ENCODE measurements around the gene DHRS4. TPM values are rescaled to one million over a fixed set of nuclear protein-coding genes. Genes with fewer than 3 reads are reported as not detected.
"Not testable (repeated sequence)": the region's sequence is repeated elsewhere in the genome, so short reads cannot be mapped to it uniquely, and the experiment has no call there.

DHRS4 gene
- total RNA-seq, 1 donor from 2014 or later = 25.8 TPM

- peak; percentile 36 for TF ChIP-seq CTCF (IDR thresholded peaks at IDR 0.05)
- intact Hi-C loops (cut with DNase I); DNase-seq; H3K4me3 ChIP-seq; H3K27me3 ChIP-seq; H3K36me3 ChIP-seq; H3K27ac ChIP-seq; H3K4me1 ChIP-seq; H3K9me3 ChIP-seq: not testable (repeated sequence)
- ATAC-seq = peak; percentile 89
Observed at GRCh38 chr14:23977208-23977607, 23.6 kb downstream of the DHRS4 start.

GRCh38 chr14:23981951-23982813 lies 28.6 kb downstream of the DHRS4 start:
- H3K9me3 ChIP-seq; ATAC-seq; H3K4me1 ChIP-seq; H3K27me3 ChIP-seq; H3K27ac ChIP-seq; H3K4me3 ChIP-seq; DNase-seq; H3K36me3 ChIP-seq; intact Hi-C loops (cut with DNase I): not testable (repeated sequence)

GRCh38 chr14:23984891-23985602 lies 31.5 kb downstream of the DHRS4 start:
- ATAC-seq = no peak
- no peak for DNase-seq
- H3K27me3 ChIP-seq = no peaks in the 10 kb centered on the region
- H3K4me1 ChIP-seq = peaks cover 8% of the 10 kb centered on the region
- H3K9me3 ChIP-seq = no peaks in the 10 kb centered on the region
- no peaks in the 10 kb centered on the region for H3K36me3 ChIP-seq
- no peak overlapping the region for H3K4me3 ChIP-seq
- no peak overlapping the region for H3K27ac ChIP-seq
- intact Hi-C loops (cut with DNase I) = no loop called here
- no peak for TF ChIP-seq CTCF (IDR thresholded peaks at IDR 0.05)

- ATAC-seq = peak; percentile 7
- not testable (repeated sequence) for H3K27me3 ChIP-seq
- peak overlapping the region; percentile 72 for H3K27ac ChIP-seq
Observed at GRCh38 chr14:23988223-23988606, 34.6 kb downstream of the DHRS4 start.

GRCh38 chr14:23988607-23989363 lies 35.2 kb downstream of the DHRS4 start, which contains the start of gene DHRS4L2:
TSS of gene DHRS4L2 (plus strand) at chr14:23988929. CDS start at chr14:23988948, 19 bp downstream.
- H3K27me3 ChIP-seq; H3K9me3 ChIP-seq; H3K36me3 ChIP-seq; intact Hi-C loops (cut with DNase I): not testable (repeated sequence)
- DNase-seq (peak; percentile 92), ATAC-seq (peak; percentile 96)
- peaks cover 12% of the 10 kb centered on the region for H3K4me1 ChIP-seq
- peak within 1 kb of the TSS; percentile 38 for H3K4me3 ChIP-seq
- peak within 1 kb of the TSS; percentile 72 for H3K27ac ChIP-seq

More at GRCh38 chr14:23988223-23988606, 34.6 kb downstream of the DHRS4 start:
- Histone ChIP-seq H3K4me1 (peaks cover 12% of the 10 kb centered on the region), H3K4me3 (peak overlapping the region; percentile 38)
- H3K36me3 ChIP-seq; intact Hi-C loops (cut with DNase I); DNase-seq; H3K9me3 ChIP-seq: not testable (repeated sequence)

- H3K4me3 ChIP-seq; H3K36me3 ChIP-seq; H3K27ac ChIP-seq; DNase-seq; H3K9me3 ChIP-seq; H3K27me3 ChIP-seq; intact Hi-C loops (cut with DNase I): not testable (repeated sequence)
- peaks cover 12% of the 10 kb centered on the region for H3K4me1 ChIP-seq
- peak; percentile 12 for ATAC-seq
Observed at GRCh38 chr14:23989734-23990445, 36.3 kb downstream of the DHRS4 start.

- H3K4me1 ChIP-seq; ATAC-seq; H3K36me3 ChIP-seq; H3K27me3 ChIP-seq; H3K4me3 ChIP-seq; DNase-seq; H3K9me3 ChIP-seq; H3K27ac ChIP-seq; intact Hi-C loops (cut with DNase I): not testable (repeated sequence)
Observed at GRCh38 chr14:23990961-23991360, 37.4 kb downstream of the DHRS4 start.

GRCh38 chr14:23993042-23993441 lies 39.5 kb downstream of the DHRS4 start:
- H3K4me1 ChIP-seq; DNase-seq; H3K27me3 ChIP-seq; H3K4me3 ChIP-seq; intact Hi-C loops (cut with DNase I); H3K36me3 ChIP-seq; H3K9me3 ChIP-seq; ATAC-seq; H3K27ac ChIP-seq: not testable (repeated sequence)

GRCh38 chr14:23996009-23996408 lies 42.4 kb downstream of the DHRS4 start:
- H3K36me3 ChIP-seq; DNase-seq; H3K9me3 ChIP-seq; intact Hi-C loops (cut with DNase I); H3K4me1 ChIP-seq; H3K27me3 ChIP-seq; ATAC-seq; H3K27ac ChIP-seq; H3K4me3 ChIP-seq: not testable (repeated sequence)

- H3K27ac ChIP-seq = not testable (repeated sequence)
Observed at GRCh38 chr14:23996825-23997224, 43.3 kb downstream of the DHRS4 start.

GRCh38 chr14:23999640-24000039 lies 46.1 kb downstream of the DHRS4 start:
- H3K27me3 ChIP-seq; H3K9me3 ChIP-seq; H3K36me3 ChIP-seq; intact Hi-C loops (cut with DNase I); DNase-seq; H3K4me1 ChIP-seq; H3K4me3 ChIP-seq; ATAC-seq; H3K27ac ChIP-seq: not testable (repeated sequence)

More at GRCh38 chr14:23996825-23997224, 43.3 kb downstream of the DHRS4 start:
- H3K9me3 ChIP-seq; ATAC-seq; H3K27me3 ChIP-seq; DNase-seq; H3K36me3 ChIP-seq; intact Hi-C loops (cut with DNase I); H3K4me1 ChIP-seq; H3K4me3 ChIP-seq: not testable (repeated sequence)

Data from upper lobe of right lung (tissue), 1 donor.